ENCODE data around the gene ATXN10. TPM values are rescaled to one million over a fixed set of nuclear protein-coding genes. Genes with fewer than 3 reads are reported as not detected.

The ATXN10 gene
- total and polyA plus RNA-seq, 2 of the 13 experiments (the other 11 are each of a cell fraction or from before 2014, with no cell fraction given): 60.1 to 194 TPM

- no peak for TF ChIP-seq HOMEZ (CRISPR knock-in tag; IDR thresholded peaks at IDR 0.05; ENCODE audit: low read depth)
- no peak for TF ChIP-seq DZIP1 (CRISPR knock-in tag; IDR thresholded peaks at IDR 0.05)
- no peak for TF ChIP-seq ZNF609 (CRISPR knock-in tag; IDR thresholded peaks at IDR 0.05; ENCODE audit: borderline replicate concordance)
- TF ChIP-seq FIP1L1 (IDR thresholded peaks at IDR 0.05; ENCODE audit: borderline replicate concordance, insufficient read depth, low read depth, low read length): no peak
- no peak for TF ChIP-seq ZNF138 (CRISPR knock-in tag; IDR thresholded peaks at IDR 0.05; ENCODE audit: low read depth)
Observed at GRCh38 chr22:45840483-45840882, 168.8 kb downstream of the ATXN10 start (continued).

All from HepG2 (cell line).